HepG2 (cell line): ENCODE results near the gene OSER1. TPM values are rescaled to one million over a fixed set of nuclear protein-coding genes. Genes with fewer than 3 reads are reported as not detected.

Source experiments
- CCAR2 ChIP-seq: fragments of 200-400 bp; formaldehyde crosslinking; optimal IDR thresholded peaks from 2 replicates; pipeline ENCODE3; 2018; ENCODE audit warnings: low read depth, mild to moderate bottlenecking, low read length, moderate library complexity
- ELF4 ChIP-seq: sonication (generic); formaldehyde crosslinking; IDR thresholded peaks from 2 replicates; pipeline ENCODE4 v1.5.0; 2020; ENCODE audit warnings: missing genetic modification reagents, mild to moderate bottlenecking, moderate library complexity, borderline replicate concordance
- FOXC1 ChIP-seq: sonication (generic); formaldehyde crosslinking; IDR thresholded peaks from 2 replicates; pipeline ENCODE4 v1.8.0; 2022; ENCODE audit warnings: mild to moderate bottlenecking, missing genetic modification reagents, borderline replicate concordance
- HDAC2 ChIP-seq: sonication (generic); formaldehyde crosslinking; IDR thresholded peaks from 2 replicates; pipeline ENCODE4 v1.4.0; 2020; ENCODE audit warnings: missing genetic modification reagents
- KLF9 ChIP-seq: IDR thresholded peaks from 2 replicates; pipeline ENCODE4 v1.6.1; 2016; ENCODE audit warnings: low read depth
- MTA3 ChIP-seq: sonication (generic); formaldehyde crosslinking; IDR thresholded peaks from 2 replicates; pipeline ENCODE4 v1.4.0; 2020; ENCODE audit warnings: missing genetic modification reagents
- PHB2 ChIP-seq: fragments of 450-650 bp; IDR thresholded peaks from 2 replicates; pipeline ENCODE4 v1.6.1; 2018; ENCODE audit not compliant: partially characterized antibody
- RBM39 ChIP-seq: fragments of 200-400 bp; formaldehyde crosslinking; IDR thresholded peaks from one replicate; pipeline ENCODE4 v1.6.1; 2018; ENCODE audit warnings: antibody characterized with exemption, mild to moderate bottlenecking, low read depth, low read length; ENCODE audit not compliant: poor library complexity, severe bottlenecking
- TRIM24 ChIP-seq: sonication (generic); formaldehyde crosslinking; IDR thresholded peaks from 2 replicates; pipeline ENCODE4 v1.8.0; 2022; ENCODE audit warnings: mild to moderate bottlenecking, missing genetic modification reagents
- ZNF224 ChIP-seq: sonication (generic); formaldehyde crosslinking; IDR thresholded peaks from 2 replicates; pipeline ENCODE4 v1.5.0; 2020; ENCODE audit warnings: mild to moderate bottlenecking, missing genetic modification reagents
- ZNF260 ChIP-seq: sonication (generic); formaldehyde crosslinking; IDR thresholded peaks from 2 replicates; pipeline ENCODE4 v1.4.0; 2020; ENCODE audit warnings: missing genetic modification reagents, low read depth, mild to moderate bottlenecking, borderline replicate concordance
- ZNF543 ChIP-seq: sonication (generic); formaldehyde crosslinking; IDR thresholded peaks from 2 replicates; pipeline ENCODE4 v1.4.0; 2020; ENCODE audit warnings: mild to moderate bottlenecking, missing genetic modification reagents
- ZNF672 ChIP-seq: sonication (generic); formaldehyde crosslinking; IDR thresholded peaks from 2 replicates; pipeline ENCODE4 v1.8.1; 2022; ENCODE audit warnings: missing genetic modification reagents
- polyA plus RNA-seq, 8 experiments: library from polyadenylated mRNA; depleted of rRNA in 3 of 8; stranded (reverse) in 7 of 8; unstranded in 1 of 8; fragments of >200 nt; fragmentation: Illumina TruSeq in 4 of 8; extraction: Trizol in 4 of 8; gene quantifications; 2 replicates each; pipeline versions ENCODE4 v1.2.1 to v1.2.3, GENCODE V29; 2011 to 2016; ENCODE audit warnings: low read depth in 4 of 8, missing spikeins in 1 of 8, mixed read lengths in 1 of 8; ENCODE audit not compliant: insufficient read depth in 1 of 8
- total RNA-seq, 5 experiments: library from RNA; depleted of rRNA; stranded (reverse); fragments of >200 nt; fragmentation: Illumina TruSeq; extraction: Trizol; gene quantifications; 2 replicates each; pipeline ENCODE4 v1.2.3, GENCODE V29; 2016; ENCODE audit warnings: low read depth in 1 of 5
- TF ChIP-seq, protein P1 (sequence below): sonication (generic); formaldehyde crosslinking; IDR thresholded peaks from 2 replicates; pipeline ENCODE4 v1.4.0; 2020; ENCODE audit warnings: missing genetic modification reagents
- TF ChIP-seq, protein P2 (sequence below): sonication (generic); formaldehyde crosslinking; conservative IDR thresholded peaks from 2 replicates; pipeline ENCODE4 v1.8.0; 2022; ENCODE audit warnings: missing genetic modification reagents
- TF ChIP-seq, protein P3 (sequence below): sonication (generic); formaldehyde crosslinking; IDR thresholded peaks from 2 replicates; pipeline ENCODE4 v1.4.0; 2020; ENCODE audit warnings: low read depth, missing genetic modification reagents

Gene OSER1
- total and polyA plus RNA-seq, 2 of the 13 experiments (the other 11 are each of a cell fraction or from before 2014, with no cell fraction given), result 71.2 to 71.5 TPM

DNA sequence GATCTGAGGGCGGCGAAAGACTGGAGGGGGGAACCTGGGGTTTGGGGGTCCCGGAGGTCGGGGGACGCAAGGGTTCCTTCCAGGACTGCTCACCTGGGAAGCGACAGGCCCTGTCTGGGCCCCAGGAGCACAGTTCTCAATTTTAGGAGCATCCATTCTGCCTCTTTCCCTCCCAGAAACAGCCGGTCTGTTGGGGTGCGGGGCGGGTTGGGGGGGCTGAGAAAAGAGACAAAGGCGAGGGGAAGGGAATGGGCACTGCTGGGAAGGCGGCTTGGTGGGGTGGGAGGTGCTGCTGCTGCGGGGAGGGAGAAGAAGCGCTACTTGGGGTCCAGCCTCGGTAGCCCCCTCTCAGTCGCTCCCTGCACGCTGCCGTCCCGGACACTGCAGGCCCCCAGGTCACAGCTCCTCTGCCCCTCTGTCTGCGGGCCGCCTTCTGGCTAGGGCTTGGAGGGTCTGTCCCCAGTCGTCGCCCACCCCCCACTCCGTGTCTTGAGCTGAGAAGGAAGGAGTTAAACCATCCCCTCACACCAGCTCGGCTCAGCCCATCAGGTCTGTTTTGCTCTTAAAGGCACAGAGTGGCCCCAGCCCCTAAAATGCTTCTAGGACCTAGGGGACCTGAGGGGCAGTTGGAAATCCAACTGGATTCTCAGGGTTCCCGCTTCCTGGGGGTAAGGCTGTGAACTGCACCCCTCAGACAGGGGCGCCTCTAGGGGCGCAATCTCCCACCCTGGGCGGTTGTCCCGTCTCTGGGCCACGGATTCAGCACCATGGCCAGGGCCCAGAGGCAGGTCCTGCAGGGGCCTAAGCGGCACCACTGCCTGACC is 37.2 kb upstream of the OSER1 start (continued):
- TF ChIP-seq ZNF260 (CRISPR knock-in tag), result no peak
- no peak for TF ChIP-seq ZNF672 (CRISPR knock-in tag)
- no peak for TF ChIP-seq TRIM24 (CRISPR knock-in tag)
- TF ChIP-seq ELF4 (CRISPR knock-in tag), result no peak
- peak; percentile 98 for TF ChIP-seq ZNF543 (CRISPR knock-in tag)
- TF ChIP-seq PHB2, result no peak
- TF ChIP-seq, protein P1, sequence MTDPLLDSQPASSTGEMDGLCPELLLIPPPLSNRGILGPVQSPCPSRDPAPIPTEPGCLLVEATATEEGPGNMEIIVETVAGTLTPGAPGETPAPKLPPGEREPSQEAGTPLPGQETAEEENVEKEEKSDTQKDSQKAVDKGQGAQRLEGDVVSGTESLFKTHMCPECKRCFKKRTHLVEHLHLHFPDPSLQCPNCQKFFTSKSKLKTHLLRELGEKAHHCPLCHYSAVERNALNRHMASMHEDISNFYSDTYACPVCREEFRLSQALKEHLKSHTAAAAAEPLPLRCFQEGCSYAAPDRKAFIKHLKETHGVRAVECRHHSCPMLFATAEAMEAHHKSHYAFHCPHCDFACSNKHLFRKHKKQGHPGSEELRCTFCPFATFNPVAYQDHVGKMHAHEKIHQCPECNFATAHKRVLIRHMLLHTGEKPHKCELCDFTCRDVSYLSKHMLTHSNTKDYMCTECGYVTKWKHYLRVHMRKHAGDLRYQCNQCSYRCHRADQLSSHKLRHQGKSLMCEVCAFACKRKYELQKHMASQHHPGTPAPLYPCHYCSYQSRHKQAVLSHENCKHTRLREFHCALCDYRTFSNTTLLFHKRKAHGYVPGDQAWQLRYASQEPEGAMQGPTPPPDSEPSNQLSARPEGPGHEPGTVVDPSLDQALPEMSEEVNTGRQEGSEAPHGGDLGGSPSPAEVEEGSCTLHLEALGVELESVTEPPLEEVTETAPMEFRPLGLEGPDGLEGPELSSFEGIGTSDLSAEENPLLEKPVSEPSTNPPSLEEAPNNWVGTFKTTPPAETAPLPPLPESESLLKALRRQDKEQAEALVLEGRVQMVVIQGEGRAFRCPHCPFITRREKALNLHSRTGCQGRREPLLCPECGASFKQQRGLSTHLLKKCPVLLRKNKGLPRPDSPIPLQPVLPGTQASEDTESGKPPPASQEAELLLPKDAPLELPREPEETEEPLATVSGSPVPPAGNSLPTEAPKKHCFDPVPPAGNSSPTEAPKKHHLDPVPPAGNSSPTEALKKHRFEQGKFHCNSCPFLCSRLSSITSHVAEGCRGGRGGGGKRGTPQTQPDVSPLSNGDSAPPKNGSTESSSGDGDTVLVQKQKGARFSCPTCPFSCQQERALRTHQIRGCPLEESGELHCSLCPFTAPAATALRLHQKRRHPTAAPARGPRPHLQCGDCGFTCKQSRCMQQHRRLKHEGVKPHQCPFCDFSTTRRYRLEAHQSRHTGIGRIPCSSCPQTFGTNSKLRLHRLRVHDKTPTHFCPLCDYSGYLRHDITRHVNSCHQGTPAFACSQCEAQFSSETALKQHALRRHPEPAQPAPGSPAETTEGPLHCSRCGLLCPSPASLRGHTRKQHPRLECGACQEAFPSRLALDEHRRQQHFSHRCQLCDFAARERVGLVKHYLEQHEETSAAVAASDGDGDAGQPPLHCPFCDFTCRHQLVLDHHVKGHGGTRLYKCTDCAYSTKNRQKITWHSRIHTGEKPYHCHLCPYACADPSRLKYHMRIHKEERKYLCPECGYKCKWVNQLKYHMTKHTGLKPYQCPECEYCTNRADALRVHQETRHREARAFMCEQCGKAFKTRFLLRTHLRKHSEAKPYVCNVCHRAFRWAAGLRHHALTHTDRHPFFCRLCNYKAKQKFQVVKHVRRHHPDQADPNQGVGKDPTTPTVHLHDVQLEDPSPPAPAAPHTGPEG, result peak; percentile 97
- TF ChIP-seq RBM39, result no peak
- peak; percentile 98 for TF ChIP-seq HDAC2 (CRISPR knock-in tag)
- TF ChIP-seq MTA3 (CRISPR knock-in tag), result peak; percentile 92
- TF ChIP-seq, protein P2, sequence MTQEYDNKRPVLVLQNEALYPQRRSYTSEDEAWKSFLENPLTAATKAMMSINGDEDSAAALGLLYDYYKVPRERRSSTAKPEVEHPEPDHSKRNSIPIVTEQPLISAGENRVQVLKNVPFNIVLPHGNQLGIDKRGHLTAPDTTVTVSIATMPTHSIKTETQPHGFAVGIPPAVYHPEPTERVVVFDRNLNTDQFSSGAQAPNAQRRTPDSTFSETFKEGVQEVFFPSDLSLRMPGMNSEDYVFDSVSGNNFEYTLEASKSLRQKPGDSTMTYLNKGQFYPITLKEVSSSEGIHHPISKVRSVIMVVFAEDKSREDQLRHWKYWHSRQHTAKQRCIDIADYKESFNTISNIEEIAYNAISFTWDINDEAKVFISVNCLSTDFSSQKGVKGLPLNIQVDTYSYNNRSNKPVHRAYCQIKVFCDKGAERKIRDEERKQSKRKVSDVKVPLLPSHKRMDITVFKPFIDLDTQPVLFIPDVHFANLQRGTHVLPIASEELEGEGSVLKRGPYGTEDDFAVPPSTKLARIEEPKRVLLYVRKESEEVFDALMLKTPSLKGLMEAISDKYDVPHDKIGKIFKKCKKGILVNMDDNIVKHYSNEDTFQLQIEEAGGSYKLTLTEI, result no peak
- TF ChIP-seq, protein P3, sequence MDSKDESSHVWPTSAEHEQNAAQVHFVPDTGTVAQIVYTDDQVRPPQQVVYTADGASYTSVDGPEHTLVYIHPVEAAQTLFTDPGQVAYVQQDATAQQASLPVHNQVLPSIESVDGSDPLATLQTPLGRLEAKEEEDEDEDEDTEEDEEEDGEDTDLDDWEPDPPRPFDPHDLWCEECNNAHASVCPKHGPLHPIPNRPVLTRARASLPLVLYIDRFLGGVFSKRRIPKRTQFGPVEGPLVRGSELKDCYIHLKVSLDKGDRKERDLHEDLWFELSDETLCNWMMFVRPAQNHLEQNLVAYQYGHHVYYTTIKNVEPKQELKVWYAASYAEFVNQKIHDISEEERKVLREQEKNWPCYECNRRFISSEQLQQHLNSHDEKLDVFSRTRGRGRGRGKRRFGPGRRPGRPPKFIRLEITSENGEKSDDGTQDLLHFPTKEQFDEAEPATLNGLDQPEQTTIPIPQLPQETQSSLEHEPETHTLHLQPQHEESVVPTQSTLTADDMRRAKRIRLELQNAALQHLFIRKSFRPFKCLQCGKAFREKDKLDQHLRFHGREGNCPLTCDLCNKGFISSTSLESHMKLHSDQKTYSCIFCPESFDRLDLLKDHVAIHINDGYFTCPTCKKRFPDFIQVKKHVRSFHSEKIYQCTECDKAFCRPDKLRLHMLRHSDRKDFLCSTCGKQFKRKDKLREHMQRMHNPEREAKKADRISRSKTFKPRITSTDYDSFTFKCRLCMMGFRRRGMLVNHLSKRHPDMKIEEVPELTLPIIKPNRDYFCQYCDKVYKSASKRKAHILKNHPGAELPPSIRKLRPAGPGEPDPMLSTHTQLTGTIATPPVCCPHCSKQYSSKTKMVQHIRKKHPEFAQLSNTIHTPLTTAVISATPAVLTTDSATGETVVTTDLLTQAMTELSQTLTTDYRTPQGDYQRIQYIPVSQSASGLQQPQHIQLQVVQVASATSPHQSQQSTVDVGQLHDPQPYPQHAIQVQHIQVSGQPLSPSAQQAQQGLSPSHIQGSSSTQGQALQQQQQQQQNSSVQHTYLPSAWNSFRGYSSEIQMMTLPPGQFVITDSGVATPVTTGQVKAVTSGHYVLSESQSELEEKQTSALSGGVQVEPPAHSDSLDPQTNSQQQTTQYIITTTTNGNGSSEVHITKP (CRISPR knock-in tag), result peak; percentile 87
- TF ChIP-seq FOXC1 (CRISPR knock-in tag), result peak; percentile 95
- peak; percentile 94; the same call in 1 of the 2 replicates for TF ChIP-seq KLF9 (CRISPR knock-in tag)
- TF ChIP-seq ZNF224 (CRISPR knock-in tag), result 0 out of 2 replicates have a peak, but pooled peaks have one; percentile 90
- no peak for TF ChIP-seq CCAR2
